HG03342 (cell line): ENCODE data around the gene HFE.
"Not testable (repeated sequence)": the region's sequence is repeated elsewhere in the genome, so short reads cannot be mapped to it uniquely, and the experiment has no call there.

Experiments
- ATAC-seq: cut with Tn5 transposase; IDR thresholded peaks from one replicate; pipeline ENCODE4 v1.9.1; 2021; ENCODE audit warnings: mild to moderate bottlenecking, moderate library complexity; ENCODE audit not compliant: unreplicated experiment

The HFE gene

DNA sequence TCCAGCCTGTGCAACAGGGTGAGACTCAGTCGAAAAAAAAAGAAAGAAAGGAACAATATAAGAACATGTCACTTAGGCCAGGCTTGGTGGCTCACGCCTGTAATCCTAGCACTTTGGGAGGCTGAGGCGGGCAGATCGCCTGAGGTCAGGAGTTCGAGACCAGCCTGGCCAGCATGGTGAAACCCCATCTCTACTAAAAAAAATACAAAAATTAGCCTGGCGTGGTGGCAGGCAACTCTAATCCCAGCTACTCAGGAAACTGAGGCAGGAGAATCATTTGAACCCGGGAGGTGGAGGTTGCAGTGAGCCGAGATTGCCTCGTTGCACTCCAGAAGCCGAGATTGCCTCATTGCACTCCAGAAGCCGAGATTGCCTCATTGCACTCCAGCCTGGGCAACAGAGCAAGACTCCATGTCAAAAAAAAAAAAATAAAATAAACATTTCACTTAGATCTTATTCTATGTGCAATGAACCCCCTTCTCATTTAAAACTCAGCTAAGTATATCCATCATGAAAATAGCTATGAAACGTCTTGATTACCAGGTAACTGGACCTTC is 28.7 kb upstream of the HFE start:
- ATAC-seq, result not testable (repeated sequence)

GRCh38 chr6:26059941-26060340 is 27.3 kb upstream of the HFE start:
- ATAC-seq, result no peak

DNA sequence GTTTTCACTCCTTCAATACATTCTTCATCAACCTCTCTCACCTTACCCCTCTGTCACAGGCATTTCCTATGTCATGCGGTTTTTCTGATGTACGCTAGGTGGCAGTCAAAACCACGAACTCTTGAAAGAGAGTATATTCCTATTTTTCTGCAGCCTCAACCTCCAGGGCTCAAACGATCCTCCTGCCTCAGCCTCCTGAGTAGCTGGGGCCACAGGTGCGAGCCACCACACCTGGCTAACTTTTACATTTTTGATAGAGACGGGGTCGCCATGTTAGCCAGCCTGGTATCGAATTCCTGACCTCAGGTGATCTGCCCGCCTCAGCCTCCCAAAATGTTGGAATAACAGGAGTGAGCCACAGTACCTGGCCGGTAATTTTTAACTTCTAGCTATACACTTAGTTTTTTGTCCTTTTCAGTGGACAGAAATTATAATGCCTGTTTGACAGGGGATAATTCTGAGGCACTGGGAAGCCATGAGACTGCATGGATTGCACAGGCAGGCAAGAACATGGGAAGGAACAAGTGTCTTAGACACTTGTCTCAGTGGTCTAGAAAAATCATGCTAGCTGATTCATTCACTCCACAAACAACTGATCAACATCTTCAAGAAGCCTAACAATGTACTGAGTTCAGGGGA is 22.5 kb upstream of the HFE start:
- no peak for ATAC-seq

- peak; percentile 91 for ATAC-seq
These were observed 21.3 kb upstream of the HFE start for GRCh38 chr6:26065952-26066380.

DNA sequence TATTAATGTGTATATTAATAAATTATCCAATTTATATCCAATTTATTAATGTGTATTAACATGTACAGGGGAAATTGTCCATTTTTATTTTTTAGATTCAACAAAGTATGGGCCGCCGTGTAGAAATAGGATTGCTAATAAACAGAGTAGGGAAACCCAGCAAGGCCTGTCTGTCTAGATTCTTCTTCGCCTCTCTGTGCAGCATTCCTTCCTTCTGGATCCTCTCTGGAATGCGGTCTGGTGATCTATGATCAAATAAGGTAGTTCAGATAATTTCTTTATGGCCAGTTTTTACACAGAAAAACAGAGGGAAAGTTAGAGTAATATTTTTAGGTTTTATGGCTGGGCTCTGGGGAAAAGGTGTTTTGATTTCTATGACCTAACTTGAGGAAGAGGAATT is 19.9 kb upstream of the HFE start:
- ATAC-seq, result no peak

GRCh38 chr6:26068036-26068435 is 19.2 kb upstream of the HFE start:
- no peak for ATAC-seq

- ATAC-seq, result no peak
These were observed 16.1 kb upstream of the HFE start for GRCh38 chr6:26071135-26071534.

DNA sequence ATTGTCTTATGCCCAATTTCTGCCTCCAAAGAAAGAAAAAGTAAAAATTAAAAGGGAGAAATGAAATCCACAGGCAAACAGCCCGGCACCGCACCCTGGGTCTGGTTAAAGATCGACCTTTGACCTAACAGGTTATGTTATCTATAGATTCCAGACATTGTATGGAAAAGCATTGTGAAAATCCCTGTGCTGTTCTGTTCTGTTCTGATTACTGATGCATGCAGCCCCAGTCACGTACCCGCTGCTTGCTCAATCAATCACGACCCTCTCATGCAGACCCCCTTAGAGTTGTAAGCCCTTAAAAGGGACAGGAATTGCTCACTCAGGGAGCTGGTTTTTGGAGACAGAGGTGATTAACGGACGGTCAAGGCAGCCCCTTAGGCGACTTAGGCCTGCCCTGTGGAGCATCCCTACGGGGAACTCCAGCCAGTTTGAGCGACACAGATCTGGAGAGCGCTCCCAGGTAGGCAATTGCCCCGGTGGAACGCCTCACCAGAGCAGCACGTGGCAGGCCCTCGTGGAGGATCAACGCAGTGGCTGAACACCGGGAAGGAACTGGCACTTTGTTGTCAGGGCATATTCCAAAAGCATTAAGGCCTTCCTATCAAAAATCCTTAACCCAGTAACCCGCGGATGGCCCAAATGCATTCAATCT is 12.0 kb upstream of the HFE start:
- no peak for ATAC-seq

DNA sequence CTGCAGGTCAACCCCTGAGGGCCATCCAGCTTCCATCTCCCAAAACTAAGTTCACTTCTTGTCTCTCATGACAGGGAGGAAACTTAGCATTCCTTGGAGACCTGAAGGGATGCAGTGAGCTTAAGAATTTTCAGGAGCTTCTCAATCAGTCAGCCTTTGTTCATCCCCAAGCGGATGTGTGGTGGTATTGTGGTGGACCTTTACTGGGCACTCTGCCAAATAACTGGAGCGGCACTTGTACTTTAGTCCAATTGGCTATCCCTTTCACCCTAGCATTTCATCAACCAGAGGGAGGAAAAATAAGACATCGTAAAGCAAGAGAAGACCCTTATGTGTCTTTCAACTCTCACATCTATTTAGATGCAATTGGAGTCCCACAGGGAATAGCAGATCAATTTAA is 9.2 kb upstream of the HFE start:
- not testable (repeated sequence) for ATAC-seq

GRCh38 chr6:26081096-26081495 is 6.1 kb upstream of the HFE start:
- not testable (repeated sequence) for ATAC-seq

DNA sequence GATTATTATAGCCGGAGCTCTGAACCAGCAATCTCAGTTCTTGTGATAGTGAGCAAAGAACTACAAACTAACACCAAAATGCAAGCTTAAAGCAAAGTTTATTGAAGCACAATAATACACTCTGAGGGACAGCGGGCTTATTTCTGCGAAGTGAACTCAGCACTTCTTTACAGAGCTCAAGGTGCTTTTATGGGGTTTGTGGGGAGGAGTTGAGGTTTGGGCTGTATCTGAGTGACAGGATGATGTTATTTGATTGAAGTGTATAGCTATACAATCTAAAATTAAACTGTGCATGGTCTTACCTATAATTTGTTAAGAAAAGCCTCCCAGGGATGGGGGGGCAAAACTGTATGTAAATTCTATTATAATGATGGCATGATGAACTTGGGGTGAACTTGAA is 1.0 kb upstream of the HFE start:
- no peak for ATAC-seq

DNA sequence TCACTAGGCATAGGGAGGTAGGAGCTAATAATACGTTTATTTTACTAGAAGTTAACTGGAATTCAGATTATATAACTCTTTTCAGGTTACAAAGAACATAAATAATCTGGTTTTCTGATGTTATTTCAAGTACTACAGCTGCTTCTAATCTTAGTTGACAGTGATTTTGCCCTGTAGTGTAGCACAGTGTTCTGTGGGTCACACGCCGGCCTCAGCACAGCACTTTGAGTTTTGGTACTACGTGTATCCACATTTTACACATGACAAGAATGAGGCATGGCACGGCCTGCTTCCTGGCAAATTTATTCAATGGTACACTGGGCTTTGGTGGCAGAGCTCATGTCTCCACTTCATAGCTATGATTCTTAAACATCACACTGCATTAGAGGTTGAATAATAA is 1.1 kb downstream of the HFE start:
- no peak for ATAC-seq

- no peak for ATAC-seq
These were observed 2.0 kb downstream of the HFE start for GRCh38 chr6:26089272-26089671.

- ATAC-seq, result no peak
These were observed 5.2 kb downstream of the HFE start for GRCh38 chr6:26092443-26092842.

DNA sequence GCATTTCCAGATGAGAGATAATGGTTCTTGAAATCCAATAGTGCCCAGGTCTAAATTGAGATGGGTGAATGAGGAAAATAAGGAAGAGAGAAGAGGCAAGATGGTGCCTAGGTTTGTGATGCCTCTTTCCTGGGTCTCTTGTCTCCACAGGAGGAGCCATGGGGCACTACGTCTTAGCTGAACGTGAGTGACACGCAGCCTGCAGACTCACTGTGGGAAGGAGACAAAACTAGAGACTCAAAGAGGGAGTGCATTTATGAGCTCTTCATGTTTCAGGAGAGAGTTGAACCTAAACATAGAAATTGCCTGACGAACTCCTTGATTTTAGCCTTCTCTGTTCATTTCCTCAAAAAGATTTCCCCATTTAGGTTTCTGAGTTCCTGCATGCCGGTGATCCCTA is 6.8 kb downstream of the HFE start:
- ATAC-seq, result no peak

DNA sequence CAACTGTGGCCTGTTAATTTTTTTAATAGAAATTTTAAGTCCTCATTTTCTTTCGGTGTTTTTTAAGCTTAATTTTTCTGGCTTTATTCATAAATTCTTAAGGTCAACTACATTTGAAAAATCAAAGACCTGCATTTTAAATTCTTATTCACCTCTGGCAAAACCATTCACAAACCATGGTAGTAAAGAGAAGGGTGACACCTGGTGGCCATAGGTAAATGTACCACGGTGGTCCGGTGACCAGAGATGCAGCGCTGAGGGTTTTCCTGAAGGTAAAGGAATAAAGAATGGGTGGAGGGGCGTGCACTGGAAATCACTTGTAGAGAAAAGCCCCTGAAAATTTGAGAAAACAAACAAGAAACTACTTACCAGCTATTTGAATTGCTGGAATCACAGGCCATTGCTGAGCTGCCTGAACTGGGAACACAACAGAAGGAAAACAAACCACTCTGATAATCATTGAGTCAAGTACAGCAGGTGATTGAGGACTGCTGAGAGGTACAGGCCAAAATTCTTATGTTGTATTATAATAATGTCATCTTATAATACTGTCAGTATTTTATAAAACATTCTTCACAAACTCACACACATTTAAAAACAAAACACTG is 10.1 kb downstream of the HFE start:
- peak; percentile 58 for ATAC-seq

GRCh38 chr6:26103141-26103769 is 16.0 kb downstream of the HFE start:
- peak; percentile 60 for ATAC-seq

DNA sequence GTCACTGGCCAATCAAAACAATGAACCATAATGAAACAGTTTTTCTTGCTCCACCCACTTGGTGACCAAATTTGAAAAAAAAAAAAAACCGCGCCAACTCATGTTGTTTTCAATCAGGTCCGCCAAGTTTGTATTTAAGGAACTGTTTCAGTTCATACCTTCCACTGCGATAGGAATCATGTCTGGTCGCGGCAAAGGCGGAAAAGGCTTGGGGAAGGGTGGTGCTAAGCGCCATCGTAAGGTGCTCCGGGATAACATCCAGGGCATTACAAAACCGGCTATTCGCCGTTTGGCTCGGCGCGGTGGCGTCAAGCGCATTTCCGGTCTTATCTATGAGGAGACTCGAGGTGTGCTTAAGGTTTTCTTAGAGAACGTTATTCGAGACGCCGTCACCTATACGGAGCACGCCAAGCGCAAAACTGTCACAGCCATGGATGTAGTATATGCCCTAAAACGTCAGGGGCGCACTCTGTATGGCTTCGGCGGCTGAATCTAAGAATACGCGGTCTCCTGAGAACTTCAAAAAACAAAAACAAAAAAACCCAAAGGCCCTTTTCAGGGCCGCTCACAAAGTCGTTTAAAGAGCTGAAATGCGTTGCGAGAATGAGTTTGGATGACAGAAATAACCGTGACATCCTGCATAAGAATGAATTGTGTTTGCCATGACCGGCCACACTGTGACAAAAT is 16.7 kb downstream of the HFE start:
- ATAC-seq, result peak; percentile 85

DNA sequence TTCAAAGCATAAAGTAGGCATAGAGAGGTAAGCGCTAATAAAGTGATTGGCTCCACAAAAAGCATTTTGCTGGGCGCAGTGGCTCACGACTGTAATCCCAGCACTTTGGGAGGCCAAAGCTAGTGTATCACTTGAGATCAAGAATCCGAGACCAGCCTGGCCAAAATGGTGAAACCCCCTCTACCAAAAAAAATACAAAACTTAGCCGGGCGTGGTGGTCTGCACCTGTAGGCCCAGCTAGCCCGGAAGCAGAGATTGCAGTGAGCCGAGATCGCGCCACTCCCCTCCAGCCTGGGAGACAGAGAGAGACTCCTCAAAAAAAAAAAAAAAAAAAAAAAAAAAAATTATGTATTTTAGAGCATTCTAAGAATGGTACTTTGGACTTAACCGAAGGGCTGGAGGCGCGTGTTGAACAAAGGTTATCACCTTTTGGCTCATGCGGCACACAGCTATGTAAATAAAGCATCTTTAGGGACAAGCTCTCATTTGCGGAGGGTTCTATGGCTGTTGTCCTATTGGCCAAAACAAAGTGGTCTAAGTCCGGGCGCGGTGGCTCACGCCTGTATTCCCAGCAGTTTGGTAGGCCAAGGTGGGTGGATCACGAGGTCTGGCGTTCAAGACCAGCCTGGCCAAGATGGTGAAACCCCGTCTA is 17.4 kb downstream of the HFE start:
- no peak for ATAC-seq

DNA sequence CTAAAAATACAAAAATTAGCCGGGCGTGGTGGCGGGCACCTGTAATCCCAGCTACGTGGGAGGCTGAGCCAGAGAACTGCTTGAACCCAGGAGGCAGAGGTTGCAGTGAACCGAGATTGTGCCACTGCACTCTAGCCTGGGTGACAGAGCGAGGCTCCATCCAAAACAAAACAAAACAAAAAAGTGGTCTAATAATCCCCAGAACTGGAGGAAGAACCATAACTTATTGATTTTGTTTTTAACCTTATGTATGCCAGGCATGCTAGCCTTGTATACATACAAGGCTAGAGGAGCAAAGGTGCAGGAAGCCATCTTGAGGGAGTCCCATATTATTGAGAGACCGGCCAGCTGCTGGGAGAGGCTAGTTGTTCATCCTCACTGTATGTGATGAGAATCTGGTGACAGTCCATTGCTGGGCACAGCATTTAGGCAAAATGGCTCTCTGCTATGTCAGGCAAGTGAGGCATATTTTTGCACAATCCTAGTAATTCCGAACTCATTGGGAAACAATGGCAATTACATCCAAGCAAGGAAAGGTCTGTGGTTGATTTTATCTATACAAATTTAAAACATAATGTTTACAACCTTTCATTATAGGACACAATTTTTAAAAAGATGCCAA is 18.0 kb downstream of the HFE start:
- no peak for ATAC-seq
